Measurements from ENCODE around the gene TRIL.

TRIL gene

DNA sequence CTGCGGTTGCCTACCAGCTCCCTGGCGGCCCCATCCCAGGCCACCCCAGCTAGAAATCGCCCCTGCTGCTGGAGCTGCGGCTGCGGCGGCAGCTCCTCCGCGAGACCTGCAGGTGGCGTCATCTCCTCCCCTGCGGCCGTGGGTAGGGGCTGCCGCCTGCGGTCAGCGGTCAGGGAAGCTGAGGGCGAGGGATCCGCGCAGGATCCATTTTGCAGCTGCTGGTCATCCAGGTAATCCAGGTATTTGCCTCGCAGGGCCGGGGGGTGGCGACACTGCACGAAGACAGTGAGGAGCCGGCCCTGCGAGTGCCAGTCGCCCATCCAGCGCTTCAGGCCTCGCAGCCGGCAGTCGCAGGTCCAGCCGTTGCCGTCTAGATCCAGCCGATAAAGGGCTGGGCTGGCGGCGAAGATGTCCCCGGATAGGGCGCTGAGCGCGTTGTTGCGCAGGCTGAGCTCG lies 1.5 kb downstream of the TRIL start:
- peak overlapping the region; percentile 7 for H3K4me3 ChIP-seq (ENCODE audit: low read length)
- DNase-seq (ENCODE audit: low read depth): no peak
- TF ChIP-seq CTCF (conservative IDR thresholded peaks at IDR 0.05; ENCODE audit: low read length): peak; percentile 45

GRCh38 chr7:28955718-28956607 lies 2.2 kb downstream of the TRIL start:
- peak; percentile 38 for TF ChIP-seq CTCF (conservative IDR thresholded peaks at IDR 0.05; ENCODE audit: low read length)
- H3K4me3 ChIP-seq (ENCODE audit: low read length): no peak overlapping the region; the same call in 1 of the 2 replicates
- DNase-seq (ENCODE audit: low read depth): no peak

GRCh38 chr7:28955356-28955717 lies 2.8 kb downstream of the TRIL start:
- DNase-seq (ENCODE audit: low read depth): no peak
- no peak for TF ChIP-seq CTCF (conservative IDR thresholded peaks at IDR 0.05; ENCODE audit: low read length)
- no peak overlapping the region for H3K4me3 ChIP-seq (ENCODE audit: low read length)

- DNase-seq (ENCODE audit: low read depth): no peak
- TF ChIP-seq CTCF (conservative IDR thresholded peaks at IDR 0.05; ENCODE audit: low read length): no peak
- H3K4me3 ChIP-seq (ENCODE audit: low read length): no peak overlapping the region
Observed at GRCh38 chr7:28954946-28955345, 3.2 kb downstream of the TRIL start.

- no peak overlapping the region for H3K4me3 ChIP-seq (ENCODE audit: low read length)
- TF ChIP-seq CTCF (conservative IDR thresholded peaks at IDR 0.05; ENCODE audit: low read length): no peak
- DNase-seq (ENCODE audit: low read depth): no peak
Observed at GRCh38 chr7:28954471-28954870, 3.7 kb downstream of the TRIL start.

GRCh38 chr7:28953633-28954032 lies 4.5 kb downstream of the TRIL start:
- DNase-seq (ENCODE audit: low read depth): no peak
- no peak for TF ChIP-seq CTCF (conservative IDR thresholded peaks at IDR 0.05; ENCODE audit: low read length)
- no peak overlapping the region for H3K4me3 ChIP-seq (ENCODE audit: low read length)

DNA sequence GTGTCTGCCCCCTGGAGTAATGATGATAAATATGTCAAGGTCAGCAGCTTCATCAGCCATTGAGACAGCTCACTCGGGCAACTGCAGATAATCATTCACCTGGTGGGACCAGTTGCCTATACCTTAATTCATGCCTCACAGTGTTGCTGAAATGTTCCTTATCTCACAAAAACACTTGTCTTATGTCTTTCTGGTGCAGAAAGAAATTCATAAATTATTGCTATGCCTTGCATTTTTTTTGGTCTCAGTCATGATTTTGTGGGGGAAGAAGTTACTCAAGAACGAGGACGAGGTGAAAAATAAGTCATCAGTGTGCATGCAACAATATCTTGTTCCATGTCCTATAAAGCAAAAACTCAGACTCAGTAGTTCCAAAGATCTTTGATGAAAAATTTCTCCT lies 16.0 kb downstream of the TRIL start:
- no peak for TF ChIP-seq CTCF (conservative IDR thresholded peaks at IDR 0.05; ENCODE audit: low read length)
- DNase-seq (ENCODE audit: low read depth): no peak
- no peak overlapping the region for H3K4me3 ChIP-seq (ENCODE audit: low read length)
